Activated CD8-positive, alpha-beta memory T cell treated with anti-CD3 and anti-CD28 coated beads, Interleukin-2, amount 10 ng/mL, durations not matched to agents 7 days and 5 days (primary cell): ENCODE measurements around the gene NCAPG2. TPM values are rescaled to one million over a fixed set of nuclear protein-coding genes. Genes with fewer than 3 reads are reported as not detected.

Source experiments
- ATAC-seq: fragments of 150-1000 bp; cut with Tn5 transposase; one replicate; pipeline ENCODE4 v1.10.0; 2021; ENCODE audit warnings: moderate library complexity
- CTCF ChIA-PET: fragments of 350-600 bp; sonication (Branson Sonifier 250); formaldehyde crosslinking; loops from one replicate; lab custom pipeline; 2021; ENCODE audit warnings: antibody characterized with exemption; lab: Charles Lee
- DNase-seq: peaks from one replicate; pipeline ENCODE4 v3.0.0-alpha.2; 2020
- H3K27ac Mint-ChIP-seq: one replicate; pipeline ENCODE4 v1.8.0; 2021; ENCODE audit warnings: mild to moderate bottlenecking, mixed read lengths
- H3K27me3 Mint-ChIP-seq: one replicate; pipeline ENCODE4 v1.8.0; 2021; ENCODE audit warnings: mixed read lengths
- H3K36me3 Mint-ChIP-seq: one replicate; pipeline ENCODE4 v1.8.0; 2021; ENCODE audit warnings: mild to moderate bottlenecking, mixed read lengths
- H3K4me1 Mint-ChIP-seq: one replicate; pipeline ENCODE4 v1.8.0; 2021; ENCODE audit warnings: mixed read lengths
- H3K4me3 Mint-ChIP-seq: one replicate; pipeline ENCODE4 v1.8.0; 2021; ENCODE audit warnings: mild to moderate bottlenecking, moderate library complexity, mixed read lengths
- H3K9me3 Mint-ChIP-seq: one replicate; pipeline ENCODE4 v1.8.0; 2022; ENCODE audit warnings: low read depth, mixed read lengths
- microRNA-seq: library from miRNA; unstranded; fragments of <30 nt; microRNA quantifications from one replicate; pipeline ENCODE4 v1.2.0, GENCODE V29; 2022
- total RNA-seq, 2 experiments: library from RNA; stranded (reverse); gene quantifications; one replicate each; pipeline ENCODE4 v1.2.3, GENCODE V29; 2021

The NCAPG2 gene
- total RNA-seq, 2 experiments from 2014 or later = 146 to 182 TPM

- Mint-ChIP-seq H3K9me3 (no peaks in the 10 kb centered on the region), H3K36me3 (no peaks in the 10 kb centered on the region), H3K27ac (no peak overlapping the region), H3K4me1 (peaks cover 2% of the 10 kb centered on the region), H3K27me3 (peaks cover 31% of the 10 kb centered on the region), H3K4me3 (no peak overlapping the region)
- no peak for ATAC-seq
- CTCF ChIA-PET = no interaction called here
- no peak for DNase-seq
Observed at GRCh38 chr7:158586499-158587161, 118.0 kb downstream of the NCAPG2 start.

DNA sequence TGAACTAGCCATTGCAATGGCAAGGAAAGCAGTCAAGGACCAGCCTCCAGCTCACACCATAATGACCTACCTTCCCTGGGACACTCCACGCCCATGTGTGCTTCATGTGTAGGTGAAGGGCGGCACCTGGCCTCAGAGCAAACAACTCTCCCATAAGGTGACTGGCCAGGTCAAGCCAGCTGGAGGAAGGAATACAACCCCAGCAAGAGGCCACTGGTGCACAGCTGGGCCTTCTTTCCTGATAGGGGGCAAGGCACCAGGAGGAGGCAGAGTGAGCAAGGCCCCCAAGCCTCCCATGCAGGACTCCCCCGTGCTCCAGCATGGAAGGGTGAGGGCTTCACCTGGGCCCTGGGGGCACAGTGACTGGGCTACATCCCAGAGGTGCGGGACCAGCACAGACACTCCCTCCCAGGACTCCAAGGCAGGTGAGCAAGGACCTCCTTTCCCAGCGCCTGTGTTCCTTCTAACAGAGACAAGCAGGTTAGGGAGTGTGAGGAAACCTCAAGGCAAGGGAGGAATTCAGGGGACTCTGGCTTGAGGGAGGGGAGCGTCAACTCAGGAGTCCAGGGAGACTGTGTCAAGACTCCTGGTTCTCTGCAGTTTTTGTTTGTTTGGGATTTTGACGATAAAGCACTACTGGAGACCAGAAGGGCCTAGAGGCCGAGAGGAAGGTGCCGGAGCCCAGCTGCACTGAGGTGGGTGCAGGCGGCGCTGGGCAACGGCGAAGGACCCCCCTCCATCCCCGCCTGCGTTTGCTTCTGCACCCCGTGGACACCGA lies 118.7 kb downstream of the NCAPG2 start:
- H3K27me3 Mint-ChIP-seq = peaks cover 31% of the 10 kb centered on the region
- H3K27ac Mint-ChIP-seq = no peak overlapping the region
- DNase-seq = no peak
- H3K4me1 Mint-ChIP-seq = peaks cover 2% of the 10 kb centered on the region
- CTCF ChIA-PET = no interaction called here
- no peaks in the 10 kb centered on the region for H3K36me3 Mint-ChIP-seq
- H3K9me3 Mint-ChIP-seq = no peaks in the 10 kb centered on the region
- H3K4me3 Mint-ChIP-seq = no peak overlapping the region
- no peak for ATAC-seq

GRCh38 chr7:158584407-158584806 lies 120.2 kb downstream of the NCAPG2 start:
- Mint-ChIP-seq H3K27me3 (peaks cover 27% of the 10 kb centered on the region), H3K4me3 (no peak overlapping the region), H3K9me3 (peaks cover 8% of the 10 kb centered on the region), H3K36me3 (no peaks in the 10 kb centered on the region), H3K4me1 (peaks cover 2% of the 10 kb centered on the region), H3K27ac (no peak overlapping the region)
- no peak for ATAC-seq
- CTCF ChIA-PET = no interaction called here
- DNase-seq = no peak

- Mint-ChIP-seq H3K36me3 (no peaks in the 10 kb centered on the region), H3K9me3 (peaks cover 10% of the 10 kb centered on the region), H3K4me3 (no peak overlapping the region), H3K4me1 (peaks cover 2% of the 10 kb centered on the region), H3K27me3 (peaks cover 21% of the 10 kb centered on the region), H3K27ac (no peak overlapping the region)
- ATAC-seq = no peak
- CTCF ChIA-PET = no interaction called here
- DNase-seq = no peak
Observed at GRCh38 chr7:158583810-158584209, 120.8 kb downstream of the NCAPG2 start.

DNA sequence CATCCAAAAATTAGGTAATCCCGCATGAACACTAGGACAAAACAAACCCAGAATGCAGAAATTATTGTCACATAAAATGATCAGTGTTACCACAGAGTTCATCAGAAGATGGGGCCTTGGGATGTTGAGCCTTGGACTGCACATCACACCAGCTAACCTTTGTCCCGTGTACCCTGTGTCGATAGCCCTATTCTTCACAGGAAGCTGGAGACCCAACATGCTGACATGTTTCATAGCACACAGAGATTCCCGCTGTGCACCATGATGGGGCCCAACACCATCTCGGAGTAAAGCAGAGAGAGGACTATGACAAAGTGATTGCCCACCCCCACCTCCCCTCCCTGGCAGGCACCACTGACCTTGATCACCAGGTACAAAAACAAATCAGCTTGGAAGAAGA lies 121.5 kb downstream of the NCAPG2 start:
- Mint-ChIP-seq H3K27me3 (peaks cover 18% of the 10 kb centered on the region), H3K36me3 (no peaks in the 10 kb centered on the region), H3K27ac (no peak overlapping the region), H3K4me1 (peaks cover 2% of the 10 kb centered on the region), H3K4me3 (no peak overlapping the region), H3K9me3 (peaks cover 10% of the 10 kb centered on the region)
- DNase-seq = no peak
- CTCF ChIA-PET = no interaction called here
- ATAC-seq = no peak

- CTCF ChIA-PET = no interaction called here
- H3K27me3 Mint-ChIP-seq = peaks cover 18% of the 10 kb centered on the region
- peaks cover 10% of the 10 kb centered on the region for H3K9me3 Mint-ChIP-seq
- no peak for ATAC-seq
- no peaks in the 10 kb centered on the region for H3K36me3 Mint-ChIP-seq
- no peak overlapping the region for H3K4me3 Mint-ChIP-seq
- H3K27ac Mint-ChIP-seq = no peak overlapping the region
- peaks cover 2% of the 10 kb centered on the region for H3K4me1 Mint-ChIP-seq
- DNase-seq = no peak
Observed at GRCh38 chr7:158582089-158582456, 122.5 kb downstream of the NCAPG2 start.

DNA sequence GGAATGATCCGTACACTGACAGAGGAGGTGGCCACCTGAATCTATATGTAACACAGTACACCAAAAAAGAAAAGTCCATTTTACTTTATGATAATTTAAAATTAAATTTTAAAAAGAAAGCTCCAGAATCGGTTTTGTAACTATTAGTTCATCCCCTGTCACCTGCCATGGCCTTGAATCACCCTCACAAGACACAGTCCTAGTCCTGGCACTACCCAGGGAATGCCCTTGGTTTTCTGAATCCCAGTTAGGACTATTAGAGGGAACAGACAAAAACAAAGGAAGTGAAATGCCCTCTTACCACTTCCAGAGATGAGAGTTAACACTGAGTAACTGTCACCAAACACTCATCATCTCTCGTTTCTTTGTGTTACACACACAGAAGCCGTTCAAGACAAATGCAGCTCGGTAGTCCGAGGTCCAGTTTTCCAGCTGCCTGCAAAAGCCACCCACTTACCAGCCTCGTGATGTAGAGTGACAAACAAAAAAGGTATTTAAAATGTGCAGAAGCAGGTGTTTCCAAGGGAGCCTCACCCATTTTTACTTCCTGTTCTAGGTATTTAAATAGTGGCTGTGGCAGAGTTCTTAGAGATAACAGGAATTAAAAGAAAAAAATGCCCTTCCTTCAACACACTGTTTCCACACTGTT lies 123.0 kb downstream of the NCAPG2 start:
- DNase-seq (no peak), ATAC-seq (no peak)
- Mint-ChIP-seq H3K27ac (no peak overlapping the region), H3K27me3 (peaks cover 18% of the 10 kb centered on the region), H3K4me1 (peaks cover 2% of the 10 kb centered on the region), H3K4me3 (no peak overlapping the region), H3K9me3 (peaks cover 10% of the 10 kb centered on the region), H3K36me3 (no peaks in the 10 kb centered on the region)
- CTCF ChIA-PET = no interaction called here

Small RNAs within 50 kb of the gene (microRNA-seq; reads per million reads assigned to microRNA genes)
- gene MIR5707 = not detected

Other genes starting within 250 kb of the NCAPG2 start
- gene PTPRN2, start 117.0 kb downstream of the NCAPG2 start, total RNA-seq = 1 to 10 TPM; 3.2 to 5.7 TPM
- 10 to 100 TPM; 79.8 to 86.0 TPM for gene ESYT2, start 124.7 kb upstream of the NCAPG2 start, total RNA-seq
- gene DYNC2I1, start 151.8 kb upstream of the NCAPG2 start, total RNA-seq = 10 to 100 TPM; 10.7 to 15.6 TPM